Tibial nerve (tissue), 4 donors: ENCODE measurements around the gene ST6GALNAC6. TPM values are rescaled to one million over a fixed set of nuclear protein-coding genes. Genes with fewer than 3 reads are reported as not detected.

Source experiments
- DNase-seq, 2 donors: peaks; one replicate each; pipeline ENCODE4 v3.0.0-alpha.2; 2019; ENCODE audit warnings: low spot score in 2 of 2
- H3K27ac ChIP-seq, 4 donors: fragments of 200-600 bp; sonication (generic) in 3 of 4; one replicate each; pipeline ENCODE4 v1.5.1; 2017 to 2019; ENCODE audit warnings: mild to moderate bottlenecking in 1 of 4
- H3K27me3 ChIP-seq, 2 donors: fragments of 200-600 bp; sonication (generic) in 1 of 2; one replicate each; pipeline versions ENCODE4 v1.5.1 to v1.6.0; 2017 to 2019
- H3K36me3 ChIP-seq, 3 donors: fragments of 200-600 bp; sonication (generic); one replicate each; pipeline ENCODE4 v1.5.1; 2018 to 2019
- H3K4me1 ChIP-seq, 4 donors: fragments of 200-600 bp; sonication (generic) in 3 of 4; one replicate each; pipeline ENCODE4 v1.5.1; 2017 to 2019
- H3K4me3 ChIP-seq, 4 donors: fragments of 200-600 bp; sonication (generic) in 3 of 4; one replicate each; pipeline ENCODE4 v1.5.1; 2017 to 2019; ENCODE audit warnings: mild to moderate bottlenecking in 1 of 4, moderate library complexity in 1 of 4
- H3K9me3 ChIP-seq, 4 donors: fragments of 200-600 bp; sonication (generic) in 3 of 4; one replicate each; pipeline ENCODE4 v1.5.1; 2017 to 2019
- CTCF ChIP-seq, 5 experiments: fragments of 200-600 bp in 3 of 5; fragments of 450-650 bp in 2 of 5; sonication (generic) in 3 of 5; IDR thresholded peaks; one replicate each; pipeline ENCODE4 v1.5.1; 2016 to 2019; ENCODE audit warnings: antibody characterized with exemption in 5 of 5, mild to moderate bottlenecking in 3 of 5, moderate library complexity in 2 of 5
- EP300 ChIP-seq, 2 donors: sonication (generic); formaldehyde crosslinking; IDR thresholded peaks; one replicate each; pipeline ENCODE4 v1.6.1; 2017; ENCODE audit warnings: antibody characterized with exemption in 2 of 2, mild to moderate bottlenecking in 1 of 2
- POLR2A ChIP-seq, 2 donors: fragments of 450-650 bp; IDR thresholded peaks; one replicate each; pipeline ENCODE4 v1.6.1; 2017; ENCODE audit warnings: antibody characterized with exemption in 2 of 2, mild to moderate bottlenecking in 2 of 2, moderate library complexity in 2 of 2
- WGBS, 2 donors: methylation state at CpG; one replicate each; pipeline ENCODE4 v1.1.5; 2018; 5-methylcytosine and 5-hydroxymethylcytosine counted together
- total RNA-seq, 4 donors: library from RNA; depleted of rRNA; stranded (reverse); fragments of >200 nt; gene quantifications; one replicate each; pipeline ENCODE4 v1.1.0, GENCODE V29; 2016

ST6GALNAC6 gene
- total RNA-seq, 4 donors from 2014 or later = 108 to 193 (median 172) TPM

- Histone ChIP-seq H3K9me3 (no peaks in the 10 kb centered on the region), H3K27me3 (no peaks in the 10 kb centered on the region), H3K4me3 (no peak overlapping the region), H3K4me1 (peaks cover 0 to 33% (median 17%) of the 10 kb centered on the region in 4 donors), H3K36me3 (peaks cover 0 to 60% (median 0%) of the 10 kb centered on the region in 3 donors), H3K27ac (peak overlapping the region in 3 of 4 donors; percentile 19 to 66 (median 61))
- 46 to 55% methylated on average over 14 to 18 of the region's 18 CpGs for WGBS, 2 donors
- peak; percentile 82 to 90 for DNase-seq
- TF ChIP-seq EP300 (IDR thresholded peaks at IDR 0.05) (peak in 1 of 2 donors; percentile 61), CTCF (IDR thresholded peaks at IDR 0.05) (peak; percentile 79 to 99 (median 91)), POLR2A (IDR thresholded peaks at IDR 0.05) (no peak)
Observed at GRCh38 chr9:127869310-127870152, 29.9 kb downstream of the ST6GALNAC6 start.

GRCh38 chr9:127868278-127868902 is 31.0 kb downstream of the ST6GALNAC6 start:
- Histone ChIP-seq H3K36me3 (peaks cover 0 to 60% (median 0%) of the 10 kb centered on the region in 3 donors), H3K4me1 (peaks cover 0 to 22% (median 6%) of the 10 kb centered on the region in 4 donors), H3K27me3 (no peaks in the 10 kb centered on the region), H3K9me3 (no peaks in the 10 kb centered on the region), H3K27ac (peak overlapping the region in 2 of 4 donors; percentile 1 to 61), H3K4me3 (no peak overlapping the region)
- 88 to 89% methylated on average over 18 of the region's 18 CpGs for WGBS, 2 donors
- DNase-seq = no peak
- TF ChIP-seq POLR2A (IDR thresholded peaks at IDR 0.05) (no peak), EP300 (IDR thresholded peaks at IDR 0.05) (no peak), CTCF (IDR thresholded peaks at IDR 0.05) (no peak)

GRCh38 chr9:127867356-127868277 is 31.8 kb downstream of the ST6GALNAC6 start:
- 82 to 83% methylated on average over 26 to 30 of the region's 30 CpGs for WGBS, 2 donors
- H3K27me3 ChIP-seq = no peaks in the 10 kb centered on the region
- no peak for DNase-seq
- peak overlapping the region in 1 of 4 donors; percentile 50 for H3K27ac ChIP-seq
- TF ChIP-seq POLR2A (IDR thresholded peaks at IDR 0.05) (no peak), EP300 (IDR thresholded peaks at IDR 0.05) (no peak), CTCF (IDR thresholded peaks at IDR 0.05) (no peak)
- H3K4me3 ChIP-seq = no peak overlapping the region
- H3K9me3 ChIP-seq = no peaks in the 10 kb centered on the region
- H3K4me1 ChIP-seq = peaks cover 0 to 22% (median 7%) of the 10 kb centered on the region in 4 donors
- peaks cover 0 to 52% (median 0%) of the 10 kb centered on the region in 3 donors for H3K36me3 ChIP-seq

- H3K27me3 ChIP-seq = no peaks in the 10 kb centered on the region
- DNase-seq = no peak
- H3K27ac ChIP-seq = no peak overlapping the region
- 89% methylated on average over 13 of the region's 13 CpGs for WGBS, 2 donors
- no peaks in the 10 kb centered on the region for H3K9me3 ChIP-seq
- peaks cover 0 to 33% (median 17%) of the 10 kb centered on the region in 4 donors for H3K4me1 ChIP-seq
- no peak overlapping the region for H3K4me3 ChIP-seq
- no peak for TF ChIP-seq POLR2A (IDR thresholded peaks at IDR 0.05)
- peaks cover 0 to 41% (median 0%) of the 10 kb centered on the region in 3 donors for H3K36me3 ChIP-seq
Observed at GRCh38 chr9:127866535-127866934, 32.9 kb downstream of the ST6GALNAC6 start.
